ENCODE data around the gene STOX2.

- no peak for TF ChIP-seq EZH2phosphoT487 (IDR thresholded peaks at IDR 0.05)
- no peak for TF ChIP-seq CTCF (IDR thresholded peaks at IDR 0.05)
- TF ChIP-seq EZH2 (IDR thresholded peaks at IDR 0.05), result no peak
Observed at GRCh38 chr4:183936574-183937345, 31.7 kb downstream of the STOX2 start.

Data from neural progenitor cell (in vitro differentiated cells).